GM12878 (cell line): ENCODE measurements around the gene SLC38A3. TPM values are rescaled to one million over a fixed set of nuclear protein-coding genes. Genes with fewer than 3 reads are reported as not detected.

Experiments
- ATAC-seq: fragments of 200-7000 bp; cut with Tn5 transposase; 3 replicates; pipeline ENCODE4 v1.9.1; 2020; ENCODE audit warnings: mild to moderate bottlenecking, moderate library complexity
- BruUV-seq: library from RNA; stranded (reverse); fragments of 400-500 nt; replicated peaks from 2 replicates; lab custom pipeline; 2021; lab: Mats Ljungman, UMichigan
- CTCF ChIA-PET: fragments of 300-600 bp; sonication (Branson Sonifier 250); formaldehyde crosslinking; extraction: SDS; loops from one replicate; lab custom pipeline; 2021; ENCODE audit warnings: inconsistent platforms; lab: Yijun Ruan, JAX
- POLR2A ChIA-PET: fragments of 350-600 bp; formaldehyde crosslinking; extraction: SDS; loops from one replicate; lab custom pipeline; 2021; ENCODE audit warnings: inconsistent platforms; lab: Charles Lee
- RAD21 ChIA-PET: fragments of 300-600 bp; sonication (Branson Sonifier 250); formaldehyde crosslinking; loops from one replicate; lab custom pipeline; 2023; ENCODE audit warnings: antibody characterized with exemption; ENCODE audit not compliant: unreplicated experiment; lab: Charles Lee
- SMC1A ChIA-PET: fragments of 300-600 bp; sonication (Branson Sonifier 250); formaldehyde crosslinking; loops from one replicate; lab custom pipeline; 2023; ENCODE audit not compliant: unreplicated experiment, uncharacterized antibody; lab: Charles Lee
- DNase-seq: peaks from one replicate; pipeline ENCODE4 v3.0.0-alpha.2; 2011; ENCODE audit warnings: low read depth, low spot score
- FAIRE-seq: peaks from 3 replicates; lab custom pipeline; 2011; peaks lifted over from hg19 to GRCh38; lab: Jason Lieb, UNC
- H2AFZ ChIP-seq: 2 replicates; pipeline ENCODE4 v1.6.0; 2011; ENCODE audit warnings: low read depth, low read length, control low read depth; ENCODE audit not compliant: control insufficient read depth
- H3K27ac ChIP-seq: 2 replicates; pipeline ENCODE4 v1.5.1; 2011; ENCODE audit warnings: control low read depth; ENCODE audit not compliant: control insufficient read depth, insufficient read depth
- H3K27me3 ChIP-seq, 2 experiments: replicated peaks in 1 of 2; 2 replicates each; pipeline versions ENCODE4 v1.6.0 to v1.6.1; 2011; ENCODE audit warnings: low read length in 1 of 2; ENCODE audit not compliant: control insufficient read depth in 2 of 2, insufficient read depth in 2 of 2
- H3K36me3 ChIP-seq, 2 experiments: 2 replicates each; pipeline ENCODE4 v1.5.1; 2011; ENCODE audit warnings: low read length in 1 of 2; ENCODE audit not compliant: control insufficient read depth in 2 of 2, insufficient read depth in 2 of 2
- H3K4me1 ChIP-seq: 2 replicates; pipeline ENCODE4 v1.6.1; 2011; ENCODE audit warnings: mild to moderate bottlenecking, low read length, moderate library complexity, mixed read lengths; ENCODE audit not compliant: control insufficient read depth, insufficient read depth
- H3K4me2 ChIP-seq: 2 replicates; pipeline ENCODE4 v1.6.0; 2011; ENCODE audit warnings: control low read depth; ENCODE audit not compliant: control insufficient read depth, insufficient read depth
- H3K4me3 ChIP-seq: fragments of 200-600 bp; sonication (generic); 2 replicates; pipeline ENCODE4 v1.5.1; 2016
- H3K79me2 ChIP-seq: 2 replicates; pipeline ENCODE4 v1.6.0; 2011; ENCODE audit warnings: low read length; ENCODE audit not compliant: control insufficient read depth, insufficient read depth
- H3K9ac ChIP-seq: 2 replicates; pipeline ENCODE4 v1.8.0; 2011; ENCODE audit warnings: low read length, control low read depth, mixed read lengths; ENCODE audit not compliant: control insufficient read depth, insufficient read depth
- H3K9me3 ChIP-seq: replicated peaks from 3 replicates; pipeline ENCODE4 v1.5.1; 2011; ENCODE audit warnings: mild to moderate bottlenecking, low read length; ENCODE audit not compliant: control insufficient read depth, insufficient read depth
- H4K20me1 ChIP-seq: 2 replicates; pipeline ENCODE4 v1.6.0; 2011; ENCODE audit not compliant: control insufficient read depth, insufficient read depth
- BRCA1 ChIP-seq: IDR thresholded peaks from 2 replicates; pipeline ENCODE4 v1.6.1; 2011; ENCODE audit warnings: low read depth, low read length, improper control_type of control experiment
- EGR1 ChIP-seq, 2 experiments: IDR thresholded peaks; 1 replicate in 1 of 2; 2 replicates in 1 of 2; pipeline ENCODE4 v1.6.1; 2011 to 2012; ENCODE audit warnings: low read depth in 2 of 2, low read length in 2 of 2, borderline replicate concordance in 1 of 2, mild to moderate bottlenecking in 1 of 2, moderate library complexity in 1 of 2
- ELK1 ChIP-seq: IDR thresholded peaks from 2 replicates; pipeline ENCODE4 v1.6.1; 2012; ENCODE audit warnings: low read depth, low read length, improper control_type of control experiment
- HSF1 ChIP-seq: fragments of 150-350 bp; IDR thresholded peaks from 2 replicates; pipeline ENCODE4 v1.6.1; 2014; ENCODE audit warnings: mild to moderate bottlenecking, low read depth, low read length
- KLF5 ChIP-seq: fragments of 450-650 bp; IDR thresholded peaks from 2 replicates; pipeline ENCODE4 v1.6.1; 2014; ENCODE audit warnings: mild to moderate bottlenecking; ENCODE audit not compliant: partially characterized antibody
- SMAD5 ChIP-seq: IDR thresholded peaks from 2 replicates; pipeline ENCODE4 v1.6.1; 2016; ENCODE audit warnings: antibody characterized with exemption, low read depth
- YY1 ChIP-seq: IDR thresholded peaks from 2 replicates; pipeline ENCODE4 v1.6.1; 2011; ENCODE audit warnings: low read depth, mild to moderate bottlenecking, low read length
- WGBS: methylation state at CpG from one replicate; pipeline ENCODE4 v1.1.6; 2016; ENCODE audit warnings: low lambda C conversion rate; ENCODE audit not compliant: insufficient replicate concordance, insufficient coverage; ENCODE audit errors: missing lambda C conversion rate; 5-methylcytosine and 5-hydroxymethylcytosine counted together
- in situ Hi-C: fragments of 300-500 bp; cut with MboI; formaldehyde crosslinking; loops from 9 replicates; pipeline ENCODE4 v1.14.3; 2018; ENCODE audit warnings: mixed read lengths
- intact Hi-C: fragments of 100-400 bp; cut with micrococcal nuclease; formaldehyde crosslinking; loops from one replicate; pipeline ENCODE4 v1.14.2; 2022; ENCODE audit not compliant: unreplicated experiment
- polyA plus RNA-seq, 11 experiments: library from polyadenylated mRNA; depleted of rRNA in 4 of 11; unstranded in 6 of 11; stranded (reverse) in 5 of 11; fragments of >200 nt; fragmentation: Nextera tagmentation in 4 of 11; fragmentation: Illumina TruSeq in 1 of 11; extraction: Ambion mirVana in 4 of 11; extraction: Trizol in 1 of 11; gene quantifications; 1 replicate in 1 of 11; 2 replicates in 10 of 11; pipeline versions ENCODE4 v1.2.1 to v1.2.3, GENCODE V29; 2011 to 2016; ENCODE audit warnings: inconsistent platforms in 2 of 11, missing spikeins in 2 of 11, low read depth in 1 of 11
- total RNA-seq, 4 experiments: library from RNA; depleted of rRNA in 3 of 4; stranded (reverse); fragments of >200 nt in 3 of 4; fragmentation: Illumina TruSeq in 1 of 4; extraction: Trizol in 1 of 4; gene quantifications; 2 replicates each; pipeline versions ENCODE4 v1.2.1 to v1.2.3, GENCODE V29; 2013 to 2021
- TF ChIP-seq, protein P1 (sequence below): fragments of 450-650 bp; IDR thresholded peaks from 2 replicates; pipeline ENCODE4 v1.6.1; 2016; ENCODE audit warnings: mild to moderate bottlenecking, moderate library complexity, borderline replicate concordance
- TF ChIP-seq, protein P2 (sequence below): IDR thresholded peaks from 2 replicates; pipeline ENCODE4 v1.6.1; 2011; ENCODE audit warnings: borderline replicate concordance, low read depth, mild to moderate bottlenecking, moderate library complexity, low read length; ENCODE audit not compliant: insufficient read depth, poor library complexity, severe bottlenecking
- TF ChIP-seq, protein P3 (sequence below): fragments of 450-650 bp; IDR thresholded peaks from 2 replicates; pipeline ENCODE4 v1.6.1; 2017; ENCODE audit warnings: mild to moderate bottlenecking, moderate library complexity

Gene SLC38A3
- total and polyA plus RNA-seq, 10 of the 15 experiments (the other 5 are each of a cell fraction or from before 2014, with no cell fraction given) = 0.14 TPM; not detected in 9

DNA sequence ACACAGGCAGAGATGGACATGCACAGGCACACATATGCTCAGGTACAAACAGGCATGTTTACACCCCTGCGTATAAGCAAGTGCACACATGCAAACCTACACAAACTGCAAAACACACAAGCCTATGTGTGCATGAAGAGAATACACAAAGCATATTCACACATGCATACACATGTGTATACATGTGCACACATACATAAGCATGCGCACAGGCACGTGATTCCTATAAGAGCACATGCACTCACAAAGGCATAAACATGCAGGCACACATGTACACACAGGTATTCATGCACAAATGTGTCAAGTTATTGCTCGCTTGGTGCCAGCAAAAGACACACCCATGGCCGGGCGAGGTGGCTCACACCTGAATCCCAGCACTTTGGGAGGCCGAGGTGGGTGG is 15.1 kb upstream of the SLC38A3 start:
- RAD21 ChIA-PET = interaction anchor here (0.7 to 1.8 kb wide), 3 partner anchors 36 to 72 kb away, joined by 4 to 6 read pairs (median 4); no protein-coding TSS in a partner anchor
- POLR2A ChIA-PET = no interaction called here
- no TSS peak for BruUV-seq
- ATAC-seq = no peak
- Histone ChIP-seq H3K4me2 (no peak overlapping the region), H3K79me2 (no peaks in the 10 kb centered on the region), H3K9ac (no peak overlapping the region), H3K9me3 (no peaks in the 10 kb centered on the region), H3K4me1 (no peaks in the 10 kb centered on the region), H4K20me1 (no peaks in the 10 kb centered on the region), H2AFZ (no peak overlapping the region), H3K27me3 (no peaks in the 10 kb centered on the region), H3K36me3 (no peaks in the 10 kb centered on the region), H3K27ac (no peak overlapping the region), H3K4me3 (no peak overlapping the region)
- SMC1A ChIA-PET = interaction anchor here (2.9 kb wide), 1 partner anchor 37 kb away, joined by 24 read pairs; no protein-coding TSS in a partner anchor
- in situ Hi-C loops = loop anchor here (5.0 kb wide), 1 partner anchor 37 kb away; no protein-coding TSS in a partner anchor
- no peak for DNase-seq
- FAIRE-seq = no peak
- CTCF ChIA-PET = interaction anchor here (0.6 to 6.9 kb wide), 12 partner anchors 24 to 220 kb away, joined by 3 to 110 read pairs (median 5); partner anchors contain the start of gene LSMEM2
- 41% methylated on average over 7 of the region's 7 CpGs for WGBS
- intact Hi-C loops = loop anchor here (1.0 kb wide), 1 partner anchor 69 kb away; no protein-coding TSS in a partner anchor
- TF ChIP-seq, protein P1, sequence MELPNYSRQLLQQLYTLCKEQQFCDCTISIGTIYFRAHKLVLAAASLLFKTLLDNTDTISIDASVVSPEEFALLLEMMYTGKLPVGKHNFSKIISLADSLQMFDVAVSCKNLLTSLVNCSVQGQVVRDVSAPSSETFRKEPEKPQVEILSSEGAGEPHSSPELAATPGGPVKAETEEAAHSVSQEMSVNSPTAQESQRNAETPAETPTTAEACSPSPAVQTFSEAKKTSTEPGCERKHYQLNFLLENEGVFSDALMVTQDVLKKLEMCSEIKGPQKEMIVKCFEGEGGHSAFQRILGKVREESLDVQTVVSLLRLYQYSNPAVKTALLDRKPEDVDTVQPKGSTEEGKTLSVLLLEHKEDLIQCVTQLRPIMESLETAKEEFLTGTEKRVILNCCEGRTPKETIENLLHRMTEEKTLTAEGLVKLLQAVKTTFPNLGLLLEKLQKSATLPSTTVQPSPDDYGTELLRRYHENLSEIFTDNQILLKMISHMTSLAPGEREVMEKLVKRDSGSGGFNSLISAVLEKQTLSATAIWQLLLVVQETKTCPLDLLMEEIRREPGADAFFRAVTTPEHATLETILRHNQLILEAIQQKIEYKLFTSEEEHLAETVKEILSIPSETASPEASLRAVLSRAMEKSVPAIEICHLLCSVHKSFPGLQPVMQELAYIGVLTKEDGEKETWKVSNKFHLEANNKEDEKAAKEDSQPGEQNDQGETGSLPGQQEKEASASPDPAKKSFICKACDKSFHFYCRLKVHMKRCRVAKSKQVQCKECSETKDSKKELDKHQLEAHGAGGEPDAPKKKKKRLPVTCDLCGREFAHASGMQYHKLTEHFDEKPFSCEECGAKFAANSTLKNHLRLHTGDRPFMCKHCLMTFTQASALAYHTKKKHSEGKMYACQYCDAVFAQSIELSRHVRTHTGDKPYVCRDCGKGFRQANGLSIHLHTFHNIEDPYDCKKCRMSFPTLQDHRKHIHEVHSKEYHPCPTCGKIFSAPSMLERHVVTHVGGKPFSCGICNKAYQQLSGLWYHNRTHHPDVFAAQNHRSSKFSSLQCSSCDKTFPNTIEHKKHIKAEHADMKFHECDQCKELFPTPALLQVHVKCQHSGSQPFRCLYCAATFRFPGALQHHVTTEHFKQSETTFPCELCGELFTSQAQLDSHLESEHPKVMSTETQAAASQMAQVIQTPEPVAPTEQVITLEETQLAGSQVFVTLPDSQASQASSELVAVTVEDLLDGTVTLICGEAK = no peak
- TF ChIP-seq BRCA1 (no peak), YY1 (no peak), ELK1 (no peak), SMAD5 (no peak), KLF5 (no peak), EGR1 (IDR thresholded peaks at IDR 0.05; ENCODE audit: borderline replicate concordance in 1 of 2, low read depth in 2 of 2, low read length in 2 of 2) (no peak), HSF1 (no peak)
- TF ChIP-seq, protein P2, sequence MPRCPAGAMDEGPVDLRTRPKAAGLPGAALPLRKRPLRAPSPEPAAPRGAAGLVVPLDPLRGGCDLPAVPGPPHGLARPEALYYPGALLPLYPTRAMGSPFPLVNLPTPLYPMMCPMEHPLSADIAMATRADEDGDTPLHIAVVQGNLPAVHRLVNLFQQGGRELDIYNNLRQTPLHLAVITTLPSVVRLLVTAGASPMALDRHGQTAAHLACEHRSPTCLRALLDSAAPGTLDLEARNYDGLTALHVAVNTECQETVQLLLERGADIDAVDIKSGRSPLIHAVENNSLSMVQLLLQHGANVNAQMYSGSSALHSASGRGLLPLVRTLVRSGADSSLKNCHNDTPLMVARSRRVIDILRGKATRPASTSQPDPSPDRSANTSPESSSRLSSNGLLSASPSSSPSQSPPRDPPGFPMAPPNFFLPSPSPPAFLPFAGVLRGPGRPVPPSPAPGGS = no peak
- TF ChIP-seq, protein P3, sequence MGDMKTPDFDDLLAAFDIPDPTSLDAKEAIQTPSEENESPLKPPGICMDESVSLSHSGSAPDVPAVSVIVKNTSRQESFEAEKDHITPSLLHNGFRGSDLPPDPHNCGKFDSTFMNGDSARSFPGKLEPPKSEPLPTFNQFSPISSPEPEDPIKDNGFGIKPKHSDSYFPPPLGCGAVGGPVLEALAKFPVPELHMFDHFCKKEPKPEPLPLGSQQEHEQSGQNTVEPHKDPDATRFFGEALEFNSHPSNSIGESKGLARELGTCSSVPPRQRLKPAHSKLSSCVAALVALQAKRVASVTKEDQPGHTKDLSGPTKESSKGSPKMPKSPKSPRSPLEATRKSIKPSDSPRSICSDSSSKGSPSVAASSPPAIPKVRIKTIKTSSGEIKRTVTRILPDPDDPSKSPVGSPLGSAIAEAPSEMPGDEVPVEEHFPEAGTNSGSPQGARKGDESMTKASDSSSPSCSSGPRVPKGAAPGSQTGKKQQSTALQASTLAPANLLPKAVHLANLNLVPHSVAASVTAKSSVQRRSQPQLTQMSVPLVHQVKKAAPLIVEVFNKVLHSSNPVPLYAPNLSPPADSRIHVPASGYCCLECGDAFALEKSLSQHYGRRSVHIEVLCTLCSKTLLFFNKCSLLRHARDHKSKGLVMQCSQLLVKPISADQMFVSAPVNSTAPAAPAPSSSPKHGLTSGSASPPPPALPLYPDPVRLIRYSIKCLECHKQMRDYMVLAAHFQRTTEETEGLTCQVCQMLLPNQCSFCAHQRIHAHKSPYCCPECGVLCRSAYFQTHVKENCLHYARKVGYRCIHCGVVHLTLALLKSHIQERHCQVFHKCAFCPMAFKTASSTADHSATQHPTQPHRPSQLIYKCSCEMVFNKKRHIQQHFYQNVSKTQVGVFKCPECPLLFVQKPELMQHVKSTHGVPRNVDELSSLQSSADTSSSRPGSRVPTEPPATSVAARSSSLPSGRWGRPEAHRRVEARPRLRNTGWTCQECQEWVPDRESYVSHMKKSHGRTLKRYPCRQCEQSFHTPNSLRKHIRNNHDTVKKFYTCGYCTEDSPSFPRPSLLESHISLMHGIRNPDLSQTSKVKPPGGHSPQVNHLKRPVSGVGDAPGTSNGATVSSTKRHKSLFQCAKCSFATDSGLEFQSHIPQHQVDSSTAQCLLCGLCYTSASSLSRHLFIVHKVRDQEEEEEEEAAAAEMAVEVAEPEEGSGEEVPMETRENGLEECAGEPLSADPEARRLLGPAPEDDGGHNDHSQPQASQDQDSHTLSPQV = no peak
